Gastroesophageal sphincter (tissue), 4 donors: ENCODE data around the gene PAQR3. TPM values are rescaled to one million over a fixed set of nuclear protein-coding genes. Genes with fewer than 3 reads are reported as not detected.

Experiments used
- ATAC-seq: fragments of 150-250 bp; one replicate; pipeline ENCODE4 v1.9.1; 2016; ENCODE audit warnings: mild to moderate bottlenecking, moderate library complexity
- H3K27ac ChIP-seq, 4 donors: fragments of 200-600 bp; sonication (generic) in 3 of 4; 1 replicate in 3 of 4; 2 replicates in 1 of 4; pipeline ENCODE4 v1.5.1; 2016 to 2019
- H3K27me3 ChIP-seq: fragments of 200-600 bp; sonication (generic); one replicate; pipeline ENCODE4 v1.5.1; 2019
- H3K36me3 ChIP-seq, 2 donors: fragments of 200-600 bp; sonication (generic); one replicate each; pipeline ENCODE4 v1.5.1; 2019; ENCODE audit warnings: control low read depth in 1 of 2
- H3K4me1 ChIP-seq, 3 donors: fragments of 200-600 bp; sonication (generic); 1 replicate in 2 of 3; 2 replicates in 1 of 3; pipeline ENCODE4 v1.5.1; 2016 to 2019; ENCODE audit warnings: control low read depth in 2 of 3
- H3K4me3 ChIP-seq, 2 donors: fragments of 200-600 bp; sonication (generic); one replicate each; pipeline ENCODE4 v1.5.1; 2019; ENCODE audit warnings: mild to moderate bottlenecking in 1 of 2, moderate library complexity in 1 of 2
- H3K9me3 ChIP-seq, 3 donors: fragments of 200-600 bp; sonication (generic); one replicate each; pipeline ENCODE4 v1.5.1; 2017 to 2019; ENCODE audit warnings: control low read depth in 2 of 3
- CTCF ChIP-seq, 4 experiments: fragments of 200-600 bp in 2 of 4; fragments of 450-650 bp in 2 of 4; sonication (generic) in 1 of 4; IDR thresholded peaks; one replicate each; pipeline ENCODE4 v1.5.1; 2017 to 2019; ENCODE audit warnings: antibody characterized with exemption in 4 of 4, mild to moderate bottlenecking in 2 of 4, moderate library complexity in 2 of 4
- EP300 ChIP-seq: sonication (generic); formaldehyde crosslinking; IDR thresholded peaks from one replicate; pipeline ENCODE4 v1.6.1; 2017; ENCODE audit warnings: antibody characterized with exemption, mild to moderate bottlenecking
- POLR2A ChIP-seq, 2 donors: fragments of 450-650 bp; IDR thresholded peaks; one replicate each; pipeline ENCODE4 v1.6.1; 2017; ENCODE audit warnings: antibody characterized with exemption in 2 of 2, mild to moderate bottlenecking in 2 of 2, moderate library complexity in 1 of 2
- POLR2AphosphoS5 ChIP-seq: sonication (generic); formaldehyde crosslinking; IDR thresholded peaks from one replicate; pipeline ENCODE4 v1.6.1; 2017; ENCODE audit warnings: antibody characterized with exemption
- WGBS, 2 donors: methylation state at CpG; one replicate each; pipeline ENCODE4 v1.1.5; 2018; ENCODE audit warnings: low coverage in 1 of 2; 5-methylcytosine and 5-hydroxymethylcytosine counted together
- total RNA-seq, 4 donors: library from RNA; depleted of rRNA; stranded (reverse); fragments of >200 nt; gene quantifications; one replicate each; pipeline ENCODE4 v1.1.0, GENCODE V29; 2016

PAQR3 gene
- total RNA-seq, 4 donors from 2014 or later: 22.8 to 76.0 (median 48.0) TPM

- H3K27me3 ChIP-seq: no peaks in the 10 kb centered on the region
- no peak for ATAC-seq
- WGBS, 2 donors: 86% methylated on average over 6 of the region's 6 CpGs
- TF ChIP-seq CTCF (IDR thresholded peaks at IDR 0.05) (no peak), EP300 (no peak), POLR2A (IDR thresholded peaks at IDR 0.05) (no peak), POLR2AphosphoS5 (no peak)
- no peaks in the 10 kb centered on the region for H3K4me1 ChIP-seq
- H3K36me3 ChIP-seq: peaks cover 0 to 72% of the 10 kb centered on the region in 2 donors
- no peaks in the 10 kb centered on the region for H3K9me3 ChIP-seq
- H3K4me3 ChIP-seq: no peak overlapping the region
- no peak overlapping the region for H3K27ac ChIP-seq
Measured at GRCh38 chr4:78930016-78930629, 9.1 kb downstream of the PAQR3 start.

DNA sequence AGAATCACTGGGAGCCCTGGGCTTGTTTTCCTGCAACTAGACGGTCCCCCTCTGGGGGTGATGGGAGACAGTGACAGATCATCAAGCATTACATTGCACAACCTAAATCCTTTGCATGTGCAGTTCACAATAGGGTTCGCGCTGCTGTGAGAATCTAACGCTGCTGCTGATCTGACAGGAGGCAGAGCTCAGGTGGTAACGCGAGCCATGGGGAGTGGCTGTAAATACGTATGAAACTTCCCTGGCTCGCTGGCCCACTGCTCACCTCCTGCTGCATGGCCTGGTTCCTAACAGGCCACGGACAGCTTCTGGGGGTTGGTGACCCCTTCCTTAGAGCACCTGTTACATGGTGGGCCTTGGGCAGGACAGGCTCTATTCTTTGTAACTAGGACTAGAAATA lies 10.4 kb downstream of the PAQR3 start:
- ATAC-seq: no peak
- no peaks in the 10 kb centered on the region for H3K27me3 ChIP-seq
- H3K4me1 ChIP-seq: no peaks in the 10 kb centered on the region
- WGBS, 2 donors: 80 to 93% methylated on average over 1 to 8 of the region's 9 CpGs
- no peaks in the 10 kb centered on the region for H3K9me3 ChIP-seq
- peaks cover 0 to 85% of the 10 kb centered on the region in 2 donors for H3K36me3 ChIP-seq
- TF ChIP-seq POLR2A (IDR thresholded peaks at IDR 0.05): no peak
- no peak for TF ChIP-seq POLR2AphosphoS5
- TF ChIP-seq EP300: no peak
- TF ChIP-seq CTCF (IDR thresholded peaks at IDR 0.05): no peak
- H3K27ac ChIP-seq: no peak overlapping the region
- H3K4me3 ChIP-seq: no peak overlapping the region

GRCh38 chr4:78926826-78927225 lies 12.4 kb downstream of the PAQR3 start:
- peaks cover 0 to 90% of the 10 kb centered on the region in 2 donors for H3K36me3 ChIP-seq
- H3K4me1 ChIP-seq: no peaks in the 10 kb centered on the region
- no peaks in the 10 kb centered on the region for H3K27me3 ChIP-seq
- H3K27ac ChIP-seq: no peak overlapping the region
- 100% methylated on average over 1 of the region's 1 CpG; no CpG with 5 or more reads in 1 of the 2 donors for WGBS, 2 donors
- no peak overlapping the region for H3K4me3 ChIP-seq
- no peaks in the 10 kb centered on the region for H3K9me3 ChIP-seq
- TF ChIP-seq POLR2AphosphoS5: no peak
- no peak for TF ChIP-seq EP300
- no peak for TF ChIP-seq POLR2A (IDR thresholded peaks at IDR 0.05)
- no peak for TF ChIP-seq CTCF (IDR thresholded peaks at IDR 0.05)
- ATAC-seq: no peak

DNA sequence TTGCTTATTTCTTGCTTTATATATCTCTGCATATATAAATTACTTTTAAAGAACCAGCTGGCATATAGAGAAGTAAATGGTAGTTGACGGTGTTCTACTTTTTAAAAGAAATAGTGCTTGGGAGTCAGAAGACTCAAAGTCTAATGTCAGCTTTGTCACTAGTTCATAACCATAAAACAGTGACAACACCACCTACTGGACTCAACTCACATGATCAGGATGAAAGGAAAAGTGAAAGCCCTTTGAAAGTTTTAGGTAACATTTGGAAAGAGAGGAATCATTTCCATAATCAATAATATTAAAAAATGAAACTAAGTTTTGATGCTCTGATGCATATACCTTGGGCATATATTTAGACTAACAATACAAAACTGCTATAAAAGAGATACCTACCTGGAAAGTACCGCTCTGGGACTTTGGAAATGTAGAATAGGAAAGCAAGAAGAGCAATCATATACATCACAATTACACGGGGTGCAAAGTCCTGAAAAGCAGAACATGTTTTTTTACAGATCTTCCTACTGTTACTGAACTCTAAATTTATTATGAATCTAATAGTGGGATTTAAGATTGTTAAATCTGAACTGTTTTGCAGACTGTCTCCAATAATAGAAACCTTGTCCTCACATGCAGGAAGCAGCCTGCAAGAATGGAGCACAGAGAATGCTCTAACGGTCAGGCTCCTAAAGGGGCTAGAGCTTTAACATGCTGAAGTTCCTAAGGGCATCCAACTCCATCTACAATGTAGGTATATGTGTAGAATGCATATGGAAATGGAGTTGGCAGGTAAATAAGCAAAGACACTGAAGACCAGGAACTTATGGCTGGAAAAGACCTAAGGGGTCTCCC lies 15.6 kb downstream of the PAQR3 start:
- Histone ChIP-seq H3K27me3 (no peaks in the 10 kb centered on the region), H3K9me3 (no peaks in the 10 kb centered on the region), H3K4me1 (no peaks in the 10 kb centered on the region), H3K4me3 (no peak overlapping the region), H3K27ac (no peak overlapping the region), H3K36me3 (peaks cover 0 to 66% of the 10 kb centered on the region in 2 donors)
- WGBS, 2 donors: 65 to 70% methylated on average over 3 to 4 of the region's 4 CpGs
- no peak for ATAC-seq
- TF ChIP-seq CTCF (IDR thresholded peaks at IDR 0.05) (no peak), EP300 (no peak), POLR2A (IDR thresholded peaks at IDR 0.05) (no peak)
